Osteoblast (primary cell): ENCODE measurements around the gene CAMKMT. TPM values are rescaled to one million over a fixed set of nuclear protein-coding genes. Genes with fewer than 3 reads are reported as not detected.

Experiments
- DNase-seq: peaks from one replicate; pipeline ENCODE4 v3.0.0; 2011; ENCODE audit warnings: low spot score, mixed read lengths; ENCODE audit not compliant: insufficient read length; ENCODE audit errors: missing footprints
- H2AFZ ChIP-seq: 2 replicates; pipeline ENCODE4 v1.6.0; 2011; ENCODE audit warnings: mild to moderate bottlenecking, low read length
- H3K27ac ChIP-seq: 2 replicates; pipeline ENCODE4 v1.5.1; 2011; ENCODE audit warnings: mild to moderate bottlenecking, low read depth, low read length, moderate library complexity
- H3K27me3 ChIP-seq: 2 replicates; pipeline ENCODE4 v1.6.0; 2012; ENCODE audit warnings: mild to moderate bottlenecking, control low read depth, inconsistent platforms, low read length, moderate library complexity; ENCODE audit not compliant: insufficient read depth
- H3K36me3 ChIP-seq: 2 replicates; pipeline ENCODE4 v1.5.1; 2011; ENCODE audit warnings: mild to moderate bottlenecking, low read length, control low read depth, moderate library complexity; ENCODE audit not compliant: insufficient read depth
- H3K4me1 ChIP-seq: 2 replicates; pipeline ENCODE4 v1.5.1; 2011; ENCODE audit warnings: mild to moderate bottlenecking, low read length, control low read depth, moderate library complexity; ENCODE audit not compliant: insufficient read depth
- H3K4me2 ChIP-seq: 2 replicates; pipeline ENCODE4 v1.6.0; 2011; ENCODE audit warnings: mild to moderate bottlenecking, low read length; ENCODE audit not compliant: insufficient read depth
- H3K4me3 ChIP-seq: fragments of 200-600 bp; sonication (generic); 3 replicates; pipeline ENCODE4 v1.5.1; 2012; ENCODE audit warnings: mild to moderate bottlenecking, low read length, inconsistent platforms; ENCODE audit not compliant: insufficient read depth
- H3K79me2 ChIP-seq: 2 replicates; pipeline ENCODE4 v1.6.0; 2012; ENCODE audit warnings: mild to moderate bottlenecking, low read length, control low read depth, inconsistent platforms; ENCODE audit not compliant: insufficient read depth
- H3K9me3 ChIP-seq: 2 replicates; pipeline ENCODE4 v1.5.1; 2011; ENCODE audit warnings: low read depth, low read length, control low read depth
- H4K20me1 ChIP-seq: 2 replicates; pipeline ENCODE4 v1.6.0; 2012; ENCODE audit warnings: mild to moderate bottlenecking, low read length, control low read depth; ENCODE audit not compliant: insufficient read depth
- total RNA-seq: library from RNA; depleted of rRNA; stranded (reverse); fragments of >200 nt; gene quantifications from 2 replicates; pipeline ENCODE4 v1.2.3, GENCODE V29; 2012
- TF ChIP-seq, protein P1 (sequence below): IDR thresholded peaks from 2 replicates; pipeline ENCODE4 v1.5.1; 2011; ENCODE audit warnings: mild to moderate bottlenecking, low read depth, low read length, moderate library complexity; ENCODE audit errors: extremely low read depth

Gene CAMKMT
- total RNA-seq, 1 donor = 7.2 TPM

DNA sequence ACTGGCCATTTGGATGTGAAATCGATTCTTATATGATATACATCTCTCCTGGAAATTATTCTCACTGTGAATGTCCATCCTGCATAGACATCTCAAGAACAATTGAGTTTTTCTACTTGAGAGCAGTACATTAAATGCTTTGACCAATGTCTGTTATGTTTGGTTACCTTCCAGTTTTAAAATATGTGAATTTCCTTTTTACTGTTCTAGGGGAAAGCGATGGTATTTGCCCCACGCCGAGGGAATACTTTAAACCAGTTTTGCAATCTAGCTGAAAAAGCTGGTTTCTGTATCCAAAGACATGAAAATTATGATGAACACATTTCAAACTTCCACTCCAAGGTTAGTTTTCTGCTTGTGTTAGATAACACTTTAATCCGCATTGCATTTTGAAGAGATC is 404.5 kb downstream of the CAMKMT start:
- Histone ChIP-seq H2AFZ (no peak overlapping the region), H3K27me3 (peaks cover 35% of the 10 kb centered on the region), H3K79me2 (no peaks in the 10 kb centered on the region), H4K20me1 (no peaks in the 10 kb centered on the region), H3K4me3 (no peak overlapping the region), H3K27ac (no peak overlapping the region), H3K4me1 (peaks cover 8% of the 10 kb centered on the region), H3K36me3 (no peaks in the 10 kb centered on the region), H3K4me2 (no peak overlapping the region), H3K9me3 (no peaks in the 10 kb centered on the region)
- TF ChIP-seq, protein P1, sequence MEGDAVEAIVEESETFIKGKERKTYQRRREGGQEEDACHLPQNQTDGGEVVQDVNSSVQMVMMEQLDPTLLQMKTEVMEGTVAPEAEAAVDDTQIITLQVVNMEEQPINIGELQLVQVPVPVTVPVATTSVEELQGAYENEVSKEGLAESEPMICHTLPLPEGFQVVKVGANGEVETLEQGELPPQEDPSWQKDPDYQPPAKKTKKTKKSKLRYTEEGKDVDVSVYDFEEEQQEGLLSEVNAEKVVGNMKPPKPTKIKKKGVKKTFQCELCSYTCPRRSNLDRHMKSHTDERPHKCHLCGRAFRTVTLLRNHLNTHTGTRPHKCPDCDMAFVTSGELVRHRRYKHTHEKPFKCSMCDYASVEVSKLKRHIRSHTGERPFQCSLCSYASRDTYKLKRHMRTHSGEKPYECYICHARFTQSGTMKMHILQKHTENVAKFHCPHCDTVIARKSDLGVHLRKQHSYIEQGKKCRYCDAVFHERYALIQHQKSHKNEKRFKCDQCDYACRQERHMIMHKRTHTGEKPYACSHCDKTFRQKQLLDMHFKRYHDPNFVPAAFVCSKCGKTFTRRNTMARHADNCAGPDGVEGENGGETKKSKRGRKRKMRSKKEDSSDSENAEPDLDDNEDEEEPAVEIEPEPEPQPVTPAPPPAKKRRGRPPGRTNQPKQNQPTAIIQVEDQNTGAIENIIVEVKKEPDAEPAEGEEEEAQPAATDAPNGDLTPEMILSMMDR = no peak
- DNase-seq = peak; percentile 75

DNA sequence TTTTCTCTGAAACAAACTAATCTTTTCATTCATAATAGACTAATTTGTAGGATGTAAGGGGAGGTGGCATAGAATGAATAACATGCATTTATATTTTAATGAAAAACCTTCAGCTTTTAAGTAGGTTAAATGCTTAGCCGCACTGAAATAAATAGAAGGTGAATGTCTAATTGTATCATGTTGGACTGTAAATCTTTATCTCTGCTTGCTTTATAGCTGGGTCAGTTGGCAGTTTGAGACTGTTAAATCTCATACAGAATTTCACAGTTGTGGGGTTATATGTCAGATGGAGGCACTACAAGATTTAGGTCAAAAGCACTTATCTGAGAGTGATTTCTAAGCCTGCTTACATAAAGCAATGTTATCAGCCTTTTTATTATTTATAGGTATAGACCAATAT is 405.0 kb downstream of the CAMKMT start:
- no peaks in the 10 kb centered on the region for H3K79me2 ChIP-seq
- H3K4me1 ChIP-seq = peaks cover 8% of the 10 kb centered on the region
- no peak overlapping the region for H3K4me2 ChIP-seq
- no peaks in the 10 kb centered on the region for H3K36me3 ChIP-seq
- no peaks in the 10 kb centered on the region for H3K9me3 ChIP-seq
- no peaks in the 10 kb centered on the region for H4K20me1 ChIP-seq
- DNase-seq = no peak
- H3K27me3 ChIP-seq = peaks cover 31% of the 10 kb centered on the region
- TF ChIP-seq, protein P1 = no peak
- no peak overlapping the region for H3K27ac ChIP-seq
- H3K4me3 ChIP-seq = no peak overlapping the region
- H2AFZ ChIP-seq = no peak overlapping the region

DNA sequence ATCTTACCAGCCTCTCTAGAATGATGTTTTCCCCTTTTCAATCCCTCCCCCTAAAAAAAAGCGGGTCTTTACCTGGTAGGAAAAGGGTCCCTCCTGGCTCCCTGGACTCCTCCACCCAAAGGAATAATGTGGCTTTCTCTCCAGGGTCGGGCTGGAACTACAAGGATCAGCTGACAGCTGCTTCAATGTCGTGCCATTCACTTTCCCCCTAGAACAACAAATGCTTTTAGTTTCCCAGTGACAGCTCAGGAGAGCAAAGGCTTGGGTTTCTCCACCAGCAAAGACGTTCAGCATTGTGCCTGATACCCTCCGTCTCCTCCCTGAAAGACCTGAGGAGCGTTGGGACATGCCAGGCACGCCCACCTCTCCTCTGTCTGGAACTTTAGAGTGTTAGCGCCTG is 405.9 kb downstream of the CAMKMT start:
- Histone ChIP-seq H3K4me1 (peaks cover 8% of the 10 kb centered on the region), H3K4me2 (no peak overlapping the region), H3K36me3 (no peaks in the 10 kb centered on the region), H3K27me3 (peaks cover 28% of the 10 kb centered on the region), H3K27ac (no peak overlapping the region), H3K4me3 (no peak overlapping the region), H4K20me1 (no peaks in the 10 kb centered on the region), H3K79me2 (no peaks in the 10 kb centered on the region), H3K9me3 (no peaks in the 10 kb centered on the region), H2AFZ (no peak overlapping the region)
- no peak for DNase-seq
- TF ChIP-seq, protein P1 = no peak

GRCh38 chr2:44768438-44769236 is 406.9 kb downstream of the CAMKMT start:
- peaks cover 8% of the 10 kb centered on the region for H3K4me1 ChIP-seq
- no peaks in the 10 kb centered on the region for H3K79me2 ChIP-seq
- no peak overlapping the region for H2AFZ ChIP-seq
- no peaks in the 10 kb centered on the region for H3K9me3 ChIP-seq
- no peak overlapping the region for H3K4me3 ChIP-seq
- TF ChIP-seq, protein P1 = no peak
- no peak overlapping the region for H3K4me2 ChIP-seq
- no peak for DNase-seq
- no peaks in the 10 kb centered on the region for H3K36me3 ChIP-seq
- no peaks in the 10 kb centered on the region for H4K20me1 ChIP-seq
- H3K27ac ChIP-seq = no peak overlapping the region
- peaks cover 24% of the 10 kb centered on the region for H3K27me3 ChIP-seq
